HG02884 (cell line): ENCODE measurements around the gene PCID2.
"Not testable (repeated sequence)": the region's sequence is repeated elsewhere in the genome, so short reads cannot be mapped to it uniquely, and the experiment has no call there.

ENCODE experiments used
- ATAC-seq: cut with Tn5 transposase; IDR thresholded peaks from one replicate; pipeline ENCODE4 v1.9.1; 2021; ENCODE audit warnings: mild to moderate bottlenecking, moderate library complexity; ENCODE audit not compliant: unreplicated experiment

The PCID2 gene

GRCh38 chr13:113208421-113209335 is at the start of gene PCID2:
TSS of gene PCID2 (minus strand) at chr13:113208669. CDS start at chr13:113208634, 35 bp downstream.
- peak; percentile 63 for ATAC-seq

GRCh38 chr13:113257908-113258307 is 49.4 kb upstream of the PCID2 start:
- ATAC-seq: not testable (repeated sequence)

GRCh38 chr13:113252516-113253095 is 44.1 kb upstream of the PCID2 start:
- no peak for ATAC-seq

- ATAC-seq: no peak
Observed at GRCh38 chr13:113245849-113246796, 37.7 kb upstream of the PCID2 start.

GRCh38 chr13:113243847-113244246 is 35.4 kb upstream of the PCID2 start:
- ATAC-seq: no peak

- not testable (repeated sequence) for ATAC-seq
Observed at GRCh38 chr13:113241623-113242022, 33.2 kb upstream of the PCID2 start.

GRCh38 chr13:113239986-113240385 is 31.5 kb upstream of the PCID2 start:
- ATAC-seq: no peak

- no peak for ATAC-seq
Observed at GRCh38 chr13:113239357-113239756, 30.9 kb upstream of the PCID2 start.

GRCh38 chr13:113238536-113238935 is 30.1 kb upstream of the PCID2 start:
- ATAC-seq: no peak

- no peak for ATAC-seq
Observed at GRCh38 chr13:113233101-113233500, 24.6 kb upstream of the PCID2 start.

GRCh38 chr13:113232208-113233003 is 23.9 kb upstream of the PCID2 start:
- no peak for ATAC-seq

GRCh38 chr13:113231306-113232207 is 23.1 kb upstream of the PCID2 start:
- no peak for ATAC-seq

- ATAC-seq: no peak
Observed at GRCh38 chr13:113229791-113230190, 21.3 kb upstream of the PCID2 start.

GRCh38 chr13:113229161-113229560 is 20.7 kb upstream of the PCID2 start:
- ATAC-seq: no peak

GRCh38 chr13:113226873-113227450 is 18.5 kb upstream of the PCID2 start:
- no peak for ATAC-seq

GRCh38 chr13:113225515-113225914 is 17.0 kb upstream of the PCID2 start:
- ATAC-seq: no peak

- no peak for ATAC-seq
Observed at GRCh38 chr13:113224486-113224885, 16.0 kb upstream of the PCID2 start.

GRCh38 chr13:113223070-113223469 is 14.6 kb upstream of the PCID2 start:
- no peak for ATAC-seq

- ATAC-seq: no peak
Observed at GRCh38 chr13:113220877-113221276, 12.4 kb upstream of the PCID2 start.
